Esophagus squamous epithelium (tissue), 4 donors: ENCODE results near the gene DMRT1.
A peak's percentile ranks its signal among the peaks of the same experiment; 100 is the strongest.
"Not testable (repeated sequence)": the region's sequence is repeated elsewhere in the genome, so short reads cannot be mapped to it uniquely, and the experiment has no call there.

ENCODE experiments used
- POLR2A ChIP-seq, 4 donors: fragments of 450-650 bp; IDR thresholded peaks; one replicate each; pipeline ENCODE4 v1.6.1; 2017; ENCODE audit warnings: antibody characterized with exemption in 4 of 4, mild to moderate bottlenecking in 4 of 4, moderate library complexity in 3 of 4
- TF ChIP-seq, protein P1 (sequence below), 6 experiments: fragments of 450-650 bp in 4 of 6; fragments of 200-600 bp in 2 of 6; sonication (generic) in 2 of 6; IDR thresholded peaks; one replicate each; pipeline ENCODE4 v1.5.1; 2016 to 2019; ENCODE audit warnings: antibody characterized with exemption in 6 of 6, mild to moderate bottlenecking in 4 of 6, moderate library complexity in 4 of 6

DNA sequence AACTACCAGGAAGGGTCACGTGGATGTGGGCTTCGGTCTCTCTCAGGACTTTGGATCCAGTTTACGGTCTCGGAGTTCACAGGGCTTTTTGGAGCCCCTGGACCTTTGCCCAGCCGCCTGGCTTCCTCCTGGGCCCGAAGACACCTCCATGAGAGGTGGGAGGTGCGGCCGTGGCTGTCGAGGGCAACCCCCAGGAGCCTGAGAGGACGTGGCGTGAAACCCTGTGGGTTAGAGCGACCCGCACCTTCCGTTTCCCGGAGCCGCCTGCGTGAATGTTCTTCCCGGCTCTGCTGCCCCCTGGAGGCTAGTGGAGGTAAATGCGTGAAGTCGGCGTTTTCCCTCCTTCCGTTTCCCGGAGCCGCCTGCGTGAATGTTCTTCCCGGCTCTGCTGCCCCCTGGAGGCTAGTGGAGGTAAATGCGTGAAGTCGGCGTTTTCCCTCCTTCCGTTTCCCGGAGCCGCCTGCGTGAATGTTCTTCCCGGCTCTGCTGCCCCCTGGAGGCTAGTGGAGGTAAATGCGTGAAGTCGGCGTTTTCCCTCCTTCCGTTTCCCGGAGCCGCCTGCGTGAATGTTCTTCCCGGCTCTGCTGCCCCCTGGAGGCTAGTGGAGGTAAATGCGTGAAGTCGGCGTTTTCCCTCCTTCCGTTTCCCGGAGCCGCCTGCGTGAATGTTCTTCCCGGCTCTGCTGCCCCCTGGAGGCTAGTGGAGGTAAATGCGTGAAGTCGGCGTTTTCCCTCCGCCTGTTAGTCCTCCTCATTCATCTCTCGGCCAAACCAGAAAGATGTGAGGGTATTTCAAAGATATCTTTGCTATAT is 157.0 kb downstream of the DMRT1 start:
- TF ChIP-seq, protein P1, sequence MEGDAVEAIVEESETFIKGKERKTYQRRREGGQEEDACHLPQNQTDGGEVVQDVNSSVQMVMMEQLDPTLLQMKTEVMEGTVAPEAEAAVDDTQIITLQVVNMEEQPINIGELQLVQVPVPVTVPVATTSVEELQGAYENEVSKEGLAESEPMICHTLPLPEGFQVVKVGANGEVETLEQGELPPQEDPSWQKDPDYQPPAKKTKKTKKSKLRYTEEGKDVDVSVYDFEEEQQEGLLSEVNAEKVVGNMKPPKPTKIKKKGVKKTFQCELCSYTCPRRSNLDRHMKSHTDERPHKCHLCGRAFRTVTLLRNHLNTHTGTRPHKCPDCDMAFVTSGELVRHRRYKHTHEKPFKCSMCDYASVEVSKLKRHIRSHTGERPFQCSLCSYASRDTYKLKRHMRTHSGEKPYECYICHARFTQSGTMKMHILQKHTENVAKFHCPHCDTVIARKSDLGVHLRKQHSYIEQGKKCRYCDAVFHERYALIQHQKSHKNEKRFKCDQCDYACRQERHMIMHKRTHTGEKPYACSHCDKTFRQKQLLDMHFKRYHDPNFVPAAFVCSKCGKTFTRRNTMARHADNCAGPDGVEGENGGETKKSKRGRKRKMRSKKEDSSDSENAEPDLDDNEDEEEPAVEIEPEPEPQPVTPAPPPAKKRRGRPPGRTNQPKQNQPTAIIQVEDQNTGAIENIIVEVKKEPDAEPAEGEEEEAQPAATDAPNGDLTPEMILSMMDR (IDR thresholded peaks at IDR 0.05) = peak in 2 of 6 experiments; percentile 20 to 29
- TF ChIP-seq POLR2A (IDR thresholded peaks at IDR 0.05) = not testable (repeated sequence)
